Measurements from ENCODE around the gene HS3ST1.

GRCh38 chr4:11436084-11436483 lies 7.4 kb upstream of the HS3ST1 start:
- TF ChIP-seq CTCF (IDR thresholded peaks at IDR 0.05; ENCODE audit: low read depth, low read length, poor library complexity, severe bottlenecking) (no peak), EZH2phosphoT487 (IDR thresholded peaks at IDR 0.05; ENCODE audit: borderline replicate concordance, low read length) (no peak)

All from DOHH2 (cell line).